ENCODE results near the gene UGT2A3.

The UGT2A3 gene

DNA sequence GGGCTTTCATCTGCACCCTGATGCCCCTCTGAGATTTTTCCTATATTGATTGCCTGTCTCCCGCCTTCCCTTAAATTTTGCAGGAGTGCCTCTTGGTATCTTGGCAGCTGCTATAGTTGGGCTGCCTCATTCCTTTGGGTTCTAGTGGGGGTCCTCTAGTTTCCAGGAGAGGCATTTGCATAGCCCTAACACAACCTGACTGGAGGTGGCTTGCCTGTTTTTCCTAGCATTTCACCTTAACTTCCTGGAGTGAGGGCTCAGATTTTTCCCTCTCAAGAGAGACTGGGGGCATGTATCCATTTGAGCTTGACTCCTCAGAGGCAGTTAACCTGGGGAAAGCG, 46.0 kb downstream of the UGT2A3 start:
- Histone ChIP-seq H3K36me3 (no peaks in the 10 kb centered on the region), H3K27me3 (no peaks in the 10 kb centered on the region), H3K9me3 (no peaks in the 10 kb centered on the region), H3K4me3 (ENCODE audit: low read depth in 1 of 2, low read length in 1 of 2) (no peak overlapping the region), H3K27ac (no peak overlapping the region), H3K4me1 (ENCODE audit: control insufficient read depth in 1 of 2, insufficient read depth in 1 of 2, low read depth in 1 of 2, low read length in 1 of 2) (no peaks in the 10 kb centered on the region)
- no peak for TF ChIP-seq CTCF (IDR thresholded peaks at IDR 0.05)

DNA sequence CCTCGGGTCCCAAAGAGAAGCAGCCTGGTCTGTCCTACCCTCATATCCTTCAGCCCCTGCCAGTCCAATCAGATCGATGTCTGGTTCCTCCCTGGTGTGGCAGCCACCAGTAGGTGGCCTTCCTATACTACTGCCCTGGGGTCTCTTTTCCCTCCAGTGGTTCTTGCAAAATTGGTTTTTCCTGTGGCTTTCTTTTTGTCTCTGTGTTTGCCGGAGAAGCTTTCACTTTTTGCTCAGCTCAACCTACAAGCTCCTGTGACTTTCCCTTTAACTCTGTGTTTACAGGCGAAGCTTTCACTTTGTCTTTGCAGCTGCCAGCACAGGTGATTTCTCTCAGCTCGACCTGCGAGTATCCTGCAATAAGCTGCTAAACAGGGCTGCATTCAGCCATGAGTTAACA, 46.8 kb downstream of the UGT2A3 start:
- H3K36me3 ChIP-seq: no peaks in the 10 kb centered on the region
- no peak overlapping the region for H3K27ac ChIP-seq
- no peaks in the 10 kb centered on the region for H3K27me3 ChIP-seq
- TF ChIP-seq CTCF (IDR thresholded peaks at IDR 0.05): no peak
- no peak overlapping the region for H3K4me3 ChIP-seq (ENCODE audit: low read depth in 1 of 2, low read length in 1 of 2)
- no peaks in the 10 kb centered on the region for H3K9me3 ChIP-seq
- no peaks in the 10 kb centered on the region for H3K4me1 ChIP-seq (ENCODE audit: control insufficient read depth in 1 of 2, insufficient read depth in 1 of 2, low read depth in 1 of 2, low read length in 1 of 2)

- TF ChIP-seq CTCF (IDR thresholded peaks at IDR 0.05): no peak
- Histone ChIP-seq H3K9me3 (no peaks in the 10 kb centered on the region), H3K27ac (no peak overlapping the region), H3K36me3 (no peaks in the 10 kb centered on the region), H3K4me1 (ENCODE audit: control insufficient read depth in 1 of 2, insufficient read depth in 1 of 2, low read depth in 1 of 2, low read length in 1 of 2) (no peaks in the 10 kb centered on the region), H3K4me3 (ENCODE audit: low read depth in 1 of 2, low read length in 1 of 2) (no peak overlapping the region), H3K27me3 (no peaks in the 10 kb centered on the region)
Measured at GRCh38 chr4:68896749-68897148, 54.9 kb downstream of the UGT2A3 start.

- H3K9me3 ChIP-seq: no peaks in the 10 kb centered on the region
- no peaks in the 10 kb centered on the region for H3K4me1 ChIP-seq (ENCODE audit: control insufficient read depth in 1 of 2, insufficient read depth in 1 of 2, low read depth in 1 of 2, low read length in 1 of 2)
- H3K36me3 ChIP-seq: no peaks in the 10 kb centered on the region
- no peak overlapping the region for H3K4me3 ChIP-seq (ENCODE audit: low read depth in 1 of 2, low read length in 1 of 2)
- no peak for TF ChIP-seq CTCF (IDR thresholded peaks at IDR 0.05)
- H3K27ac ChIP-seq: no peak overlapping the region
- H3K27me3 ChIP-seq: no peaks in the 10 kb centered on the region
Measured at GRCh38 chr4:68895561-68896198, 55.9 kb downstream of the UGT2A3 start.

- Histone ChIP-seq H3K36me3 (no peaks in the 10 kb centered on the region), H3K27ac (no peak overlapping the region), H3K4me3 (ENCODE audit: low read depth in 1 of 2, low read length in 1 of 2) (no peak overlapping the region), H3K27me3 (no peaks in the 10 kb centered on the region), H3K9me3 (no peaks in the 10 kb centered on the region), H3K4me1 (ENCODE audit: control insufficient read depth in 1 of 2, insufficient read depth in 1 of 2, low read depth in 1 of 2, low read length in 1 of 2) (no peaks in the 10 kb centered on the region)
- no peak for TF ChIP-seq CTCF (IDR thresholded peaks at IDR 0.05)
Measured at GRCh38 chr4:68892861-68893260, 58.7 kb downstream of the UGT2A3 start.

DNA sequence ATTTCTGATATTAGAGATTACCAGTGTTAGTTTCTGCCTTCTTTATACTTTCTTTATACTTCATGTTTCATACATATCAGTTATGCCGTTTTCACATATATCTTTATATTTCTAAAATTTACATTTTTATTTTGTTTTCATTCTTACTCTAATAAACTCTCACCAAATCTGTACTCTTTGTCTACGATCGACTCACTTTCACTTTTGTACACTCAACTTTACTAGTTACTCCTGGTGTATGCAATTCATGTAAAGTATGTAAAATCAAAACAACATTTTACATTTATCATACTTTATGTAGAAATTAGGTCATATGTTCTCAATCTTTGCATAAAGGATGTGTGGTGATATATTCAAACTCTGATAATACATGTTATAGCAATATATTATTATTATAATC, 59.9 kb downstream of the UGT2A3 start:
- no peaks in the 10 kb centered on the region for H3K9me3 ChIP-seq
- H3K36me3 ChIP-seq: no peaks in the 10 kb centered on the region
- no peaks in the 10 kb centered on the region for H3K4me1 ChIP-seq (ENCODE audit: control insufficient read depth in 1 of 2, insufficient read depth in 1 of 2, low read depth in 1 of 2, low read length in 1 of 2)
- H3K4me3 ChIP-seq (ENCODE audit: low read depth in 1 of 2, low read length in 1 of 2): no peak overlapping the region
- no peak overlapping the region for H3K27ac ChIP-seq
- no peaks in the 10 kb centered on the region for H3K27me3 ChIP-seq
- no peak for TF ChIP-seq CTCF (IDR thresholded peaks at IDR 0.05)
